CD8-positive, alpha-beta memory T cell (primary cell): ENCODE measurements around the gene IL17B. TPM values are rescaled to one million over a fixed set of nuclear protein-coding genes. Genes with fewer than 3 reads are reported as not detected.
A peak's percentile ranks its signal among the peaks of the same experiment; 100 is the strongest.

ENCODE experiments used
- CTCF ChIA-PET: fragments of 350-600 bp; sonication (Branson Sonifier 250); formaldehyde crosslinking; loops from one replicate; lab custom pipeline; 2021; ENCODE audit warnings: antibody characterized with exemption; lab: Charles Lee
- POLR2A ChIA-PET: fragments of 350-600 bp; sonication (Branson Sonifier 250); formaldehyde crosslinking; loops from one replicate; lab custom pipeline; 2021; ENCODE audit warnings: antibody characterized with exemption; lab: Charles Lee
- DNase-seq, 5 donors: peaks; one replicate each; pipeline versions ENCODE4 v3.0.0 to v3.0.0-alpha.2; 2020 to 2022; ENCODE audit warnings: mixed read lengths in 1 of 5
- H3K27ac ChIP-seq: one replicate; pipeline ENCODE4 v1.7.0; 2013; ENCODE audit warnings: low read depth, mild to moderate bottlenecking, low read length, moderate library complexity
- H3K27me3 ChIP-seq: 2 replicates; pipeline ENCODE4 v1.7.0; 2013; ENCODE audit warnings: low read length, mild to moderate bottlenecking; ENCODE audit not compliant: insufficient read depth, poor library complexity, severe bottlenecking
- H3K36me3 ChIP-seq: 2 replicates; pipeline ENCODE4 v1.7.0; 2013; ENCODE audit warnings: mild to moderate bottlenecking, low read length, moderate library complexity; ENCODE audit not compliant: insufficient read depth
- H3K4me1 ChIP-seq: 2 replicates; pipeline ENCODE4 v1.7.0; 2013; ENCODE audit warnings: mild to moderate bottlenecking, low read length, moderate library complexity; ENCODE audit not compliant: insufficient read depth
- H3K4me3 ChIP-seq: 2 replicates; pipeline ENCODE4 v1.7.0; 2013; ENCODE audit warnings: mild to moderate bottlenecking, low read length
- H3K9me3 ChIP-seq: 2 replicates; pipeline ENCODE4 v1.7.0; 2013; ENCODE audit warnings: mild to moderate bottlenecking, low read length
- H3K27ac Mint-ChIP-seq, 8 donors: one replicate each; pipeline ENCODE4 v1.8.0; 2020 to 2021; ENCODE audit warnings: mixed read lengths in 8 of 8, mild to moderate bottlenecking in 6 of 8, inconsistent platforms in 3 of 8, moderate library complexity in 3 of 8
- H3K27me3 Mint-ChIP-seq, 2 donors: one replicate each; pipeline ENCODE4 v1.8.0; 2020 to 2021; ENCODE audit warnings: mixed read lengths in 2 of 2, mild to moderate bottlenecking in 1 of 2, moderate library complexity in 1 of 2
- H3K36me3 Mint-ChIP-seq, 3 donors: one replicate each; pipeline ENCODE4 v1.8.0; 2020 to 2021; ENCODE audit warnings: mixed read lengths in 3 of 3, inconsistent platforms in 1 of 3, mild to moderate bottlenecking in 1 of 3
- H3K4me1 Mint-ChIP-seq, 3 donors: one replicate each; pipeline ENCODE4 v1.8.0; 2020 to 2021; ENCODE audit warnings: mixed read lengths in 3 of 3, inconsistent platforms in 1 of 3, mild to moderate bottlenecking in 1 of 3
- H3K4me3 Mint-ChIP-seq, 7 donors: one replicate each; pipeline ENCODE4 v1.8.0; 2020 to 2021; ENCODE audit warnings: mixed read lengths in 7 of 7, mild to moderate bottlenecking in 6 of 7, moderate library complexity in 4 of 7, inconsistent platforms in 2 of 7
- H3K9me3 Mint-ChIP-seq, 5 donors: one replicate each; pipeline ENCODE4 v1.8.0; 2020 to 2022; ENCODE audit warnings: mixed read lengths in 5 of 5, mild to moderate bottlenecking in 3 of 5, moderate library complexity in 2 of 5, inconsistent platforms in 1 of 5
- polyA plus RNA-seq: library from polyadenylated mRNA; unstranded; fragments of 300-500 nt; fragmentation: Illumina TruSeq; gene quantifications from one replicate; pipeline ENCODE4 v1.2.3, GENCODE V29; 2021
- total RNA-seq, 2 experiments: library from RNA; stranded (reverse); gene quantifications; one replicate each; pipeline ENCODE4 v1.2.3, GENCODE V29; 2021

The IL17B gene
- total and polyA plus RNA-seq, 3 experiments from 2014 or later, result not detected

DNA sequence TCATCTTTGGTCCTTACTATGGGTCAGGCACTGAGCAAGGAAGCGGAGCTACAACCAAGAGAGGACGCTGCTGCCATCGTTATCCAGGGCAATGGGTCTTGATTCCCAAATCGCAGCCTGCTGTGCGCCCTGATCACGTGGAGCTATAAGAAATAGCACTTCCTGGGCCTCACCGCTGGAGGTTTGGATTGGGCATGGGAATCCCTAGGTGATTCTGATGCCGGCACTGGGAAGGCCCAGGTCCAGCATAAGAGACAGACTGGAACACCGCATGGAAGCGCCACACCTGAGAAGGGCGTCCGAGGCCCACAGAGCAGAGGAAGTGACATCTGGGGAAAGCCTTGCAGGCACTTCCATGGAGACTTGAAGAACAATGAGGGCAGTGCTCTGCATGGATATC lies 3.0 kb downstream of the IL17B start:
- CTCF ChIA-PET, result interaction anchor here (1.0 to 15.7 kb wide), 3 partner anchors 8 to 61 kb away, joined by 3 to 221 read pairs (median 4); no protein-coding TSS in a partner anchor
- DNase-seq, result no peak
- Histone ChIP-seq H3K4me3 (no peak overlapping the region), H3K9me3 (no peaks in the 10 kb centered on the region), H3K36me3 (no peaks in the 10 kb centered on the region), H3K27me3 (no peaks in the 10 kb centered on the region), H3K27ac (no peak overlapping the region), H3K4me1 (no peaks in the 10 kb centered on the region)
- Mint-ChIP-seq H3K4me3 (no peak overlapping the region), H3K27me3 (peaks cover 5 to 8% of the 10 kb centered on the region in 2 donors), H3K4me1 (peaks cover 2 to 4% (median 4%) of the 10 kb centered on the region in 3 donors), H3K9me3 (no peaks in the 10 kb centered on the region), H3K27ac (no peak overlapping the region), H3K36me3 (peaks cover 0 to 4% (median 0%) of the 10 kb centered on the region in 3 donors)
- POLR2A ChIA-PET, result no interaction called here

DNA sequence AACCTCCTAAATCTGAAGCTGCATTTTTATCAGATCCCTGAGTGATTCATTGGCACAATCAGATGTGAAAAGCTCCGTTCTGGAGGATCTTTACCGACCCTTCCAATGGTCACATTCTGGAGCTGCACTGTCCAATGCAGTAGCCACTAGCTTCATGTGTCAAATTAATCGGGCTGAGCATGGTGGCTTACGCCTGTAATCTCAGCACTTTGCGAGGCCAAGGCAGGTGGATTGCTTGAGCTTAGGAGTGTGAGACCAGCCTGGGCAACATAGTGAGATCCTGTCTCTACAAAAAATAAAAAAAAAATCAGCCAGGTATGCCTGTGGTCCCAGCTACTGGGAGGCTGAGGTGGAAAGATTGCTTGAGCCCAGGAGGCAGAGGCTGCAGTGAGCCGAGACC lies 3.7 kb downstream of the IL17B start:
- CTCF ChIA-PET, result interaction anchor here (1.0 to 15.7 kb wide), 3 partner anchors 8 to 61 kb away, joined by 3 to 221 read pairs (median 4); no protein-coding TSS in a partner anchor
- H3K27me3 Mint-ChIP-seq, result peaks cover 2 to 6% of the 10 kb centered on the region in 2 donors
- no peaks in the 10 kb centered on the region for H3K4me1 ChIP-seq
- H3K27ac ChIP-seq, result no peak overlapping the region
- no peak overlapping the region for H3K27ac Mint-ChIP-seq
- no peak overlapping the region for H3K4me3 Mint-ChIP-seq
- H3K4me1 Mint-ChIP-seq, result peaks cover 2 to 4% (median 4%) of the 10 kb centered on the region in 3 donors
- POLR2A ChIA-PET, result no interaction called here
- no peak for DNase-seq
- H3K36me3 ChIP-seq, result no peaks in the 10 kb centered on the region
- no peaks in the 10 kb centered on the region for H3K9me3 ChIP-seq
- H3K27me3 ChIP-seq, result no peaks in the 10 kb centered on the region
- H3K4me3 ChIP-seq, result no peak overlapping the region
- H3K36me3 Mint-ChIP-seq, result peaks cover 0 to 4% (median 0%) of the 10 kb centered on the region in 3 donors
- H3K9me3 Mint-ChIP-seq, result no peaks in the 10 kb centered on the region

DNA sequence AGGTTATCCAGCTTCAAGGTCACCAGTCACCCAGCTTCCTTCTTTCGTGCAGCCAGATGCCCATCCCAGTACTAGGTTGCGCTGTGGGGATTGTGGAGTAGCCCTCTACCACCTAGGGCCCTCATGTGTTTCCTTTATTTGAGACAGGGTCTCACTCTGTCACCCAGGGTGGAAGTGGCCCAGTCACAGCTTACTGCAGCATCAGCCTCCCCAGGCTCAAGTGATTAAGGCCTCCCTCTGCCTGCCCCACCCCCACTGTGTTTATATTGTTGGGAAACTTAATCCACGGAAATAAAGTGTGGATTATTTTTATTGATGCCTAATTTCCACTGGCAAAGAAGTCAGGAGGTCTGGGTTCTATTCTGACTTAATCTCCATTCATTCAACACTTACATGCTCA lies 4.3 kb downstream of the IL17B start:
- Mint-ChIP-seq H3K36me3 (peaks cover 0 to 4% (median 0%) of the 10 kb centered on the region in 3 donors), H3K27me3 (peaks cover 0 to 3% of the 10 kb centered on the region in 2 donors), H3K4me1 (peaks cover 2 to 4% (median 4%) of the 10 kb centered on the region in 3 donors), H3K4me3 (no peak overlapping the region), H3K27ac (no peak overlapping the region), H3K9me3 (no peaks in the 10 kb centered on the region)
- H3K4me3 ChIP-seq, result no peak overlapping the region
- ChIA-PET POLR2A (no interaction called here), CTCF (interaction anchor here (1.6 to 15.7 kb wide), 2 partner anchors 8 to 60 kb away, joined by 4 to 221 read pairs; no protein-coding TSS in a partner anchor)
- H3K27me3 ChIP-seq, result no peaks in the 10 kb centered on the region
- no peaks in the 10 kb centered on the region for H3K9me3 ChIP-seq
- H3K27ac ChIP-seq, result no peak overlapping the region
- DNase-seq, result no peak
- H3K4me1 ChIP-seq, result no peaks in the 10 kb centered on the region
- H3K36me3 ChIP-seq, result no peaks in the 10 kb centered on the region

DNA sequence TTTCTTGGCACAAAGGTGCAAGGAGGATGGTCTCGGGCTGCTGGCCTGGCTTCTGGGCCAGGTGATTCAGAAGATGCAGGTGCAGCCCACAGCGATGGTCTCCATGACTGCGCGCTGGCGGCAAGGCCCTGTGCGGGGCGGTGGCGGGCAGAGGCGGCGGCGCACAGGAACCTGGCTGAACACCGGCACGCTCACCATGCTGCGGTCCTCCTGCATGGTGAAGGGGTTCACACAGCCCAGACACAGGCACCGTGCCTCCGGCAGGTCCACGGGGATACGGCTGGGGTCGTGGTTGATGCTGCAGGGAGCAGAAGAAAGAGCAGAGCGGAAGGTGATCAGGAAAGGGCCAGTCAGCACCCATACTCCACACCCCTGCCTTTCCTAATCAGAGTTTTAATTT lies 4.8 kb downstream of the IL17B start:
- H3K27ac Mint-ChIP-seq, result no peak overlapping the region
- H3K4me1 Mint-ChIP-seq, result peaks cover 2 to 4% (median 4%) of the 10 kb centered on the region in 3 donors
- Histone ChIP-seq H3K36me3 (no peaks in the 10 kb centered on the region), H3K4me3 (no peak overlapping the region), H3K27ac (no peak overlapping the region), H3K4me1 (no peaks in the 10 kb centered on the region), H3K27me3 (no peaks in the 10 kb centered on the region), H3K9me3 (no peaks in the 10 kb centered on the region)
- H3K27me3 Mint-ChIP-seq, result peaks cover 0 to 3% of the 10 kb centered on the region in 2 donors
- CTCF ChIA-PET, result interaction anchor here (3.2 to 15.7 kb wide), 3 partner anchors 7 to 60 kb away, joined by 23 to 221 read pairs (median 25); no protein-coding TSS in a partner anchor
- H3K36me3 Mint-ChIP-seq, result peaks cover 0 to 4% (median 0%) of the 10 kb centered on the region in 3 donors
- no peak for DNase-seq
- POLR2A ChIA-PET, result no interaction called here
- H3K4me3 Mint-ChIP-seq, result no peak overlapping the region
- H3K9me3 Mint-ChIP-seq, result no peaks in the 10 kb centered on the region

DNA sequence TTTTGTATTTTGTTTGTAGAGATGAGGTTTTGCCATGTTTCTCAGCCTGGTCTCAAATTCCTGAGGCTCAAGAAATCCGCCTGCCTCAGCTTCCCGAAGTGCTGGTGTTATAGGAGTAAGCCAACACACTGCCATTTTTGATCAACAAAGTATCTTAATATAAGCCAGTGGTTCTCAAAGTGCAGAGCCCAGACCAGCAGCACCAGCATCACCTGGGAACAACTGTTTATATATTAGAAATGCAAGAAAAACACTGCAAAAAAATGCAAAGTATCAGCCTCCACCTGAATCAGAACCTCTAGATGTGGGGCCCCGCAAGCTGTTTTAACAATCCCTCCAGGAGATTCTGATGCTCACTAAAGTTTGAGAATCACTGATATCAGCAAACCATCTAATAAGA lies 6.2 kb downstream of the IL17B start:
- Mint-ChIP-seq H3K36me3 (peaks cover 0 to 4% (median 3%) of the 10 kb centered on the region in 3 donors), H3K27me3 (peaks cover 0 to 3% of the 10 kb centered on the region in 2 donors), H3K4me3 (no peak overlapping the region), H3K4me1 (peaks cover 4 to 9% (median 8%) of the 10 kb centered on the region in 3 donors), H3K27ac (no peak overlapping the region), H3K9me3 (no peaks in the 10 kb centered on the region)
- no peak for DNase-seq
- CTCF ChIA-PET, result interaction anchor here (0.7 to 15.7 kb wide), 5 partner anchors 8 to 58 kb away, joined by 4 to 221 read pairs (median 25); partner anchors contain the start of gene PCYOX1L
- Histone ChIP-seq H3K27me3 (no peaks in the 10 kb centered on the region), H3K9me3 (no peaks in the 10 kb centered on the region), H3K36me3 (no peaks in the 10 kb centered on the region), H3K27ac (no peak overlapping the region), H3K4me3 (no peak overlapping the region), H3K4me1 (no peaks in the 10 kb centered on the region)
- POLR2A ChIA-PET, result interaction anchor here (1.1 kb wide), 1 partner anchor 15 kb away, joined by 3 read pairs; the partner anchor contains the start of gene PCYOX1L

DNA sequence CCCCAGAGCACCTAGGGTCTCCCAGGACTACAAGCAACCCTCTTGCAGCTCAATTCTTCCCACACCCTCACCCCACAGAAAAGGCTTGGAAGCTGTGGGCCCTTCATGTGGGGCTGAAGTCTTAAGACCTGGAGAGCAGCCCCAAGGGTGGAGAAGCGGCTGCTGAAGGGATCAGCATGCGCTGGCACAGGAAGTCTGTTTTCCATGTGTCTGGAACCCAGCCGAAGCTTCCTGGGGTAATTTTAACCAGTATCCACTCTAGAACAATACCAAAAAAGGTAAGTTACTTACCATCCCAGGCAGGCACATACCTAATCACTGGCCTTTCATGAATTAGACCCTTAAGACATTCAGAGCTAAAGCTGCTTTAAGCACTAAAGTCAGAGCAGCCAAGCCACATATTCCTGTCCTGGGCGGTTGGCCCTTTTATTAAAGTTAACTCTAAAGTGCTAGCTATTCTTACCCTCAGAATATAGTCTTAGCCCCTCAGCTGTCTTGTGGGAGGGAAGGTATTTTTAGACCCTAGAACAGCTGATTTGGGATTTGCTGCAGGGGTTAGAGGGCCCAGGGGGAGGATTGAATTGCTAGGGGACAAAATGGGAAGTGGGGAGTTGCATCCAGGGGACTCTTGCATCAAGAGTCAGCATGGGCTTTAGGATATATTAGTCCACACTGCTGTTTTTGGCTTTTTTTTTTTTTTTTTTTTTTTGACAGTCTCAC lies 6.9 kb downstream of the IL17B start:
- H3K36me3 ChIP-seq, result no peaks in the 10 kb centered on the region
- DNase-seq, result no peak
- H3K27me3 ChIP-seq, result no peaks in the 10 kb centered on the region
- Mint-ChIP-seq H3K9me3 (no peaks in the 10 kb centered on the region), H3K4me1 (peaks cover 8 to 16% (median 12%) of the 10 kb centered on the region in 3 donors), H3K4me3 (no peak overlapping the region), H3K27ac (no peak overlapping the region), H3K36me3 (peaks cover 0 to 4% (median 4%) of the 10 kb centered on the region in 3 donors), H3K27me3 (peaks cover 0 to 3% of the 10 kb centered on the region in 2 donors)
- H3K27ac ChIP-seq, result no peak overlapping the region
- peaks cover 4% of the 10 kb centered on the region for H3K4me1 ChIP-seq
- no peaks in the 10 kb centered on the region for H3K9me3 ChIP-seq
- ChIA-PET POLR2A (no interaction called here), CTCF (interaction anchor here (0.7 to 15.7 kb wide), 20 partner anchors 9 to 233 kb away, joined by 3 to 221 read pairs (median 5); partner anchors contain the start of genes GRPEL2 and PCYOX1L)
- no peak overlapping the region for H3K4me3 ChIP-seq

DNA sequence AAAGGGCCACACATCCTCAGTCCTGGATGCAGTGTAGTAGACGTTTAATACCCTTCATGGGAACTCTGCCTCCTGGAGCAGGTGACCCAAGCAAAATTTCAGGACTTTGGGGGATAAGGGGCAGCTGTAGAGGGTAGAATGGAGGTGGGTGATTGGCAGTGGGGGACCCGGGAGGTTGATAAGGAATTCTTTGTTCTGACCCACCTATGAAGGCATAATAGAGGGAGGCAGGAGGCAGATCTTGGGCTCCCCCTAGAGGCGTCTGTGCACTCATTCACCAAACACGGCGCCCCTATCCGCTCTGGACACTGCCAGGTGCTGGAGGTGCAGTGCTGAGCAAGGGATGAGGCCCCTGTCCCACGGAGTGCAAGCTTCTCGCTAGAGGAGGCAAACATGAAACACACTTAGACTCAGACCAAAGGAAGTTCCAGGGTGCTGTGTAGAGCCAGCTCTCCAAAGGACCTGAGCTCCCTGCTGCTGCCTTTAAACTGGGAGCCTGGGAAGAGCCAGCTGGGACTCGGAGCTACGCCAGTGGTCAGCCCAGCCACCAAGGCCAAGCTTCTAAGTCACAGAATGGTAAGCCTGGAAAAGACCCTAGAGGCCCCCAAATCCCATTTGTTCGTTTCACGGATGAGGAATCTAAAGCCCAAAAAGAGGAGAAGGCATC lies 7.7 kb downstream of the IL17B start:
- Histone ChIP-seq H3K36me3 (no peaks in the 10 kb centered on the region), H3K4me3 (no peak overlapping the region), H3K27me3 (no peaks in the 10 kb centered on the region), H3K4me1 (peaks cover 4% of the 10 kb centered on the region), H3K27ac (no peak overlapping the region), H3K9me3 (no peaks in the 10 kb centered on the region)
- POLR2A ChIA-PET, result interaction anchor here (1.2 kb wide), 1 partner anchor 20 kb away, joined by 3 read pairs; no protein-coding TSS in a partner anchor
- CTCF ChIA-PET, result interaction anchor here (0.7 to 15.7 kb wide), 21 partner anchors 8 to 233 kb away, joined by 3 to 221 read pairs (median 5); partner anchors contain the start of genes GRPEL2 and PCYOX1L
- Mint-ChIP-seq H3K9me3 (no peaks in the 10 kb centered on the region), H3K27me3 (no peaks in the 10 kb centered on the region), H3K36me3 (peaks cover 0 to 5% (median 4%) of the 10 kb centered on the region in 3 donors), H3K4me3 (no peak overlapping the region), H3K4me1 (peaks cover 11 to 18% (median 16%) of the 10 kb centered on the region in 3 donors), H3K27ac (no peak overlapping the region)
- DNase-seq, result peak; percentile 53 to 74 (median 57)
